GM12878 (cell line): ENCODE data around the gene DCAF7. TPM values are rescaled to one million over a fixed set of nuclear protein-coding genes. Genes with fewer than 3 reads are reported as not detected.
A peak's percentile ranks its signal among the peaks of the same experiment; 100 is the strongest.

Source experiments
- ATAC-seq: fragments of 200-7000 bp; cut with Tn5 transposase; 3 replicates; pipeline ENCODE4 v1.9.1; 2020; ENCODE audit warnings: mild to moderate bottlenecking, moderate library complexity
- BruUV-seq: library from RNA; stranded (reverse); fragments of 400-500 nt; replicated peaks from 2 replicates; lab custom pipeline; 2021; lab: Mats Ljungman, UMichigan
- CTCF ChIA-PET: fragments of 300-600 bp; sonication (Branson Sonifier 250); formaldehyde crosslinking; extraction: SDS; loops from one replicate; lab custom pipeline; 2021; ENCODE audit warnings: inconsistent platforms; lab: Yijun Ruan, JAX
- POLR2A ChIA-PET: fragments of 350-600 bp; formaldehyde crosslinking; extraction: SDS; loops from one replicate; lab custom pipeline; 2021; ENCODE audit warnings: inconsistent platforms; lab: Charles Lee
- RAD21 ChIA-PET: fragments of 300-600 bp; sonication (Branson Sonifier 250); formaldehyde crosslinking; loops from one replicate; lab custom pipeline; 2023; ENCODE audit warnings: antibody characterized with exemption; ENCODE audit not compliant: unreplicated experiment; lab: Charles Lee
- SMC1A ChIA-PET: fragments of 300-600 bp; sonication (Branson Sonifier 250); formaldehyde crosslinking; loops from one replicate; lab custom pipeline; 2023; ENCODE audit not compliant: unreplicated experiment, uncharacterized antibody; lab: Charles Lee
- DNase-seq: peaks from one replicate; pipeline ENCODE4 v3.0.0-alpha.2; 2011; ENCODE audit warnings: low read depth, low spot score
- FAIRE-seq: peaks from 3 replicates; lab custom pipeline; 2011; peaks lifted over from hg19 to GRCh38; lab: Jason Lieb, UNC
- H2AFZ ChIP-seq: 2 replicates; pipeline ENCODE4 v1.6.0; 2011; ENCODE audit warnings: low read depth, low read length, control low read depth; ENCODE audit not compliant: control insufficient read depth
- H3K27ac ChIP-seq: 2 replicates; pipeline ENCODE4 v1.5.1; 2011; ENCODE audit warnings: control low read depth; ENCODE audit not compliant: control insufficient read depth, insufficient read depth
- H3K27me3 ChIP-seq, 2 experiments: replicated peaks in 1 of 2; 2 replicates each; pipeline versions ENCODE4 v1.6.0 to v1.6.1; 2011; ENCODE audit warnings: low read length in 1 of 2; ENCODE audit not compliant: control insufficient read depth in 2 of 2, insufficient read depth in 2 of 2
- H3K36me3 ChIP-seq, 2 experiments: 2 replicates each; pipeline ENCODE4 v1.5.1; 2011; ENCODE audit warnings: low read length in 1 of 2; ENCODE audit not compliant: control insufficient read depth in 2 of 2, insufficient read depth in 2 of 2
- H3K4me1 ChIP-seq: 2 replicates; pipeline ENCODE4 v1.6.1; 2011; ENCODE audit warnings: mild to moderate bottlenecking, low read length, moderate library complexity, mixed read lengths; ENCODE audit not compliant: control insufficient read depth, insufficient read depth
- H3K4me2 ChIP-seq: 2 replicates; pipeline ENCODE4 v1.6.0; 2011; ENCODE audit warnings: control low read depth; ENCODE audit not compliant: control insufficient read depth, insufficient read depth
- H3K4me3 ChIP-seq: fragments of 200-600 bp; sonication (generic); 2 replicates; pipeline ENCODE4 v1.5.1; 2016
- H3K79me2 ChIP-seq: 2 replicates; pipeline ENCODE4 v1.6.0; 2011; ENCODE audit warnings: low read length; ENCODE audit not compliant: control insufficient read depth, insufficient read depth
- H3K9ac ChIP-seq: 2 replicates; pipeline ENCODE4 v1.8.0; 2011; ENCODE audit warnings: low read length, control low read depth, mixed read lengths; ENCODE audit not compliant: control insufficient read depth, insufficient read depth
- H3K9me3 ChIP-seq: replicated peaks from 3 replicates; pipeline ENCODE4 v1.5.1; 2011; ENCODE audit warnings: mild to moderate bottlenecking, low read length; ENCODE audit not compliant: control insufficient read depth, insufficient read depth
- H4K20me1 ChIP-seq: 2 replicates; pipeline ENCODE4 v1.6.0; 2011; ENCODE audit not compliant: control insufficient read depth, insufficient read depth
- IKZF2 ChIP-seq, 2 experiments: fragments of 450-650 bp; IDR thresholded peaks; 2 replicates each; pipeline ENCODE4 v1.6.1; 2017; ENCODE audit warnings: mild to moderate bottlenecking in 2 of 2, moderate library complexity in 2 of 2
- IRF5 ChIP-seq: fragments of 450-650 bp; IDR thresholded peaks from 2 replicates; pipeline ENCODE4 v1.6.1; 2017; ENCODE audit warnings: borderline replicate concordance
- WGBS: methylation state at CpG from one replicate; pipeline ENCODE4 v1.1.6; 2016; ENCODE audit warnings: low lambda C conversion rate; ENCODE audit not compliant: insufficient replicate concordance, insufficient coverage; ENCODE audit errors: missing lambda C conversion rate; 5-methylcytosine and 5-hydroxymethylcytosine counted together
- in situ Hi-C: fragments of 300-500 bp; cut with MboI; formaldehyde crosslinking; loops from 9 replicates; pipeline ENCODE4 v1.14.3; 2018; ENCODE audit warnings: mixed read lengths
- intact Hi-C: fragments of 100-400 bp; cut with micrococcal nuclease; formaldehyde crosslinking; loops from one replicate; pipeline ENCODE4 v1.14.2; 2022; ENCODE audit not compliant: unreplicated experiment
- polyA plus RNA-seq, 11 experiments: library from polyadenylated mRNA; depleted of rRNA in 4 of 11; unstranded in 6 of 11; stranded (reverse) in 5 of 11; fragments of >200 nt; fragmentation: Nextera tagmentation in 4 of 11; fragmentation: Illumina TruSeq in 1 of 11; extraction: Ambion mirVana in 4 of 11; extraction: Trizol in 1 of 11; gene quantifications; 1 replicate in 1 of 11; 2 replicates in 10 of 11; pipeline versions ENCODE4 v1.2.1 to v1.2.3, GENCODE V29; 2011 to 2016; ENCODE audit warnings: inconsistent platforms in 2 of 11, missing spikeins in 2 of 11, low read depth in 1 of 11
- total RNA-seq, 4 experiments: library from RNA; depleted of rRNA in 3 of 4; stranded (reverse); fragments of >200 nt in 3 of 4; fragmentation: Illumina TruSeq in 1 of 4; extraction: Trizol in 1 of 4; gene quantifications; 2 replicates each; pipeline versions ENCODE4 v1.2.1 to v1.2.3, GENCODE V29; 2013 to 2021

Gene DCAF7
- total and polyA plus RNA-seq, 10 of the 15 experiments (the other 5 are each of a cell fraction or from before 2014, with no cell fraction given) = 27.0 to 103 (median 54.5) TPM

- H3K4me3 ChIP-seq = no peak overlapping the region
- H3K4me2 ChIP-seq = no peak overlapping the region
- RAD21 ChIA-PET = interaction anchor here (0.7 kb wide), 1 partner anchor 145 kb away, joined by 5 read pairs; no protein-coding TSS in a partner anchor
- H3K27me3 ChIP-seq = no peaks in the 10 kb centered on the region
- no peaks in the 10 kb centered on the region for H3K9me3 ChIP-seq
- no peaks in the 10 kb centered on the region for H3K79me2 ChIP-seq
- H2AFZ ChIP-seq = no peak overlapping the region
- intact Hi-C loops = no loop called here
- DNase-seq = peak; percentile 19
- no peak for TF ChIP-seq IRF5
- peak in 1 of 2 experiments; percentile 33; a peak in 1 of 4 replicates for TF ChIP-seq IKZF2 (IDR thresholded peaks at IDR 0.05)
- TF ChIP-seq, all 136 proteins: peak for 1
- ChIA-PET POLR2A (no interaction called here), CTCF (no interaction called here), SMC1A (no interaction called here)
- no peaks in the 10 kb centered on the region for H4K20me1 ChIP-seq
- ATAC-seq (peak; percentile 58), FAIRE-seq (no peak)
- in situ Hi-C loops = no loop called here
- WGBS = 20% methylated on average over 6 of the region's 6 CpGs
- no peak overlapping the region for H3K9ac ChIP-seq
- H3K27ac ChIP-seq = no peak overlapping the region
- no TSS peak for BruUV-seq
- peaks cover 9% of the 10 kb centered on the region for H3K4me1 ChIP-seq
- H3K36me3 ChIP-seq = no peaks in the 10 kb centered on the region
These were observed 33.1 kb upstream of the DCAF7 start for GRCh38 chr17:63516910-63517824.
